Measurements from ENCODE around the gene MIDN.

The MIDN gene

GRCh38 chr19:1271528-1272422 is 23.4 kb downstream of the MIDN start:
- DNase-seq, result no peak

- DNase-seq, result no peak
Measured at GRCh38 chr19:1272423-1273262, 24.3 kb downstream of the MIDN start.

- no peak for DNase-seq
Measured at GRCh38 chr19:1273263-1274041, 25.1 kb downstream of the MIDN start.

- DNase-seq, result no peak
Measured at GRCh38 chr19:1274081-1274851, 25.9 kb downstream of the MIDN start.

GRCh38 chr19:1274852-1275259 is 26.5 kb downstream of the MIDN start:
- DNase-seq, result no peak

GRCh38 chr19:1275260-1275975 is 27.0 kb downstream of the MIDN start, which contains the start of gene FAM174C:
Gene FAM174C, plus strand, starts transcription at chr19:1275530. Its CDS starts 20 bp downstream, at chr19:1275550.
- peak; percentile 65 for DNase-seq

- no peak for DNase-seq
Measured at GRCh38 chr19:1275976-1276627, 27.7 kb downstream of the MIDN start.

GRCh38 chr19:1276628-1277022 is 28.2 kb downstream of the MIDN start:
- DNase-seq, result no peak

GRCh38 chr19:1277061-1277460 is 28.7 kb downstream of the MIDN start:
- DNase-seq, result no peak

GRCh38 chr19:1278074-1278473 is 29.7 kb downstream of the MIDN start:
- no peak for DNase-seq

GRCh38 chr19:1278713-1279660 is 30.6 kb downstream of the MIDN start:
- no peak for DNase-seq

- DNase-seq, result no peak
Measured at GRCh38 chr19:1279782-1280341, 31.5 kb downstream of the MIDN start.

- no peak for DNase-seq
Measured at GRCh38 chr19:1280636-1281568, 32.5 kb downstream of the MIDN start.

- no peak for DNase-seq
Measured at GRCh38 chr19:1281569-1282287, 33.3 kb downstream of the MIDN start.

- no peak for DNase-seq
Measured at GRCh38 chr19:1282588-1283206, 34.3 kb downstream of the MIDN start.

GRCh38 chr19:1283207-1283916 is 35.0 kb downstream of the MIDN start:
- no peak for DNase-seq

Measured in NCI-H1436 treated with DMSO at 0.1 percent for 48 hours (cell line).